ENCODE data around the gene MYO3A. TPM values are rescaled to one million over a fixed set of nuclear protein-coding genes. Genes with fewer than 3 reads are reported as not detected.

The MYO3A gene, protein sequence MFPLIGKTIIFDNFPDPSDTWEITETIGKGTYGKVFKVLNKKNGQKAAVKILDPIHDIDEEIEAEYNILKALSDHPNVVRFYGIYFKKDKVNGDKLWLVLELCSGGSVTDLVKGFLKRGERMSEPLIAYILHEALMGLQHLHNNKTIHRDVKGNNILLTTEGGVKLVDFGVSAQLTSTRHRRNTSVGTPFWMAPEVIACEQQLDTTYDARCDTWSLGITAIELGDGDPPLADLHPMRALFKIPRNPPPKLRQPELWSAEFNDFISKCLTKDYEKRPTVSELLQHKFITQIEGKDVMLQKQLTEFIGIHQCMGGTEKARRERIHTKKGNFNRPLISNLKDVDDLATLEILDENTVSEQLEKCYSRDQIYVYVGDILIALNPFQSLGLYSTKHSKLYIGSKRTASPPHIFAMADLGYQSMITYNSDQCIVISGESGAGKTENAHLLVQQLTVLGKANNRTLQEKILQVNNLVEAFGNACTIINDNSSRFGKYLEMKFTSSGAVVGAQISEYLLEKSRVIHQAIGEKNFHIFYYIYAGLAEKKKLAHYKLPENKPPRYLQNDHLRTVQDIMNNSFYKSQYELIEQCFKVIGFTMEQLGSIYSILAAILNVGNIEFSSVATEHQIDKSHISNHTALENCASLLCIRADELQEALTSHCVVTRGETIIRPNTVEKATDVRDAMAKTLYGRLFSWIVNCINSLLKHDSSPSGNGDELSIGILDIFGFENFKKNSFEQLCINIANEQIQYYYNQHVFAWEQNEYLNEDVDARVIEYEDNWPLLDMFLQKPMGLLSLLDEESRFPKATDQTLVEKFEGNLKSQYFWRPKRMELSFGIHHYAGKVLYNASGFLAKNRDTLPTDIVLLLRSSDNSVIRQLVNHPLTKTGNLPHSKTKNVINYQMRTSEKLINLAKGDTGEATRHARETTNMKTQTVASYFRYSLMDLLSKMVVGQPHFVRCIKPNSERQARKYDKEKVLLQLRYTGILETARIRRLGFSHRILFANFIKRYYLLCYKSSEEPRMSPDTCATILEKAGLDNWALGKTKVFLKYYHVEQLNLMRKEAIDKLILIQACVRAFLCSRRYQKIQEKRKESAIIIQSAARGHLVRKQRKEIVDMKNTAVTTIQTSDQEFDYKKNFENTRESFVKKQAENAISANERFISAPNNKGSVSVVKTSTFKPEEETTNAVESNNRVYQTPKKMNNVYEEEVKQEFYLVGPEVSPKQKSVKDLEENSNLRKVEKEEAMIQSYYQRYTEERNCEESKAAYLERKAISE (N-terminal part only)
- polyA plus RNA-seq (ENCODE audit: low read depth in 6 of 6), result 1 to 10 TPM in 2 of 6 donors, under 1 TPM in 3, not detected in 1; 0.38 to 1.4 (median 0.79) TPM

DNA sequence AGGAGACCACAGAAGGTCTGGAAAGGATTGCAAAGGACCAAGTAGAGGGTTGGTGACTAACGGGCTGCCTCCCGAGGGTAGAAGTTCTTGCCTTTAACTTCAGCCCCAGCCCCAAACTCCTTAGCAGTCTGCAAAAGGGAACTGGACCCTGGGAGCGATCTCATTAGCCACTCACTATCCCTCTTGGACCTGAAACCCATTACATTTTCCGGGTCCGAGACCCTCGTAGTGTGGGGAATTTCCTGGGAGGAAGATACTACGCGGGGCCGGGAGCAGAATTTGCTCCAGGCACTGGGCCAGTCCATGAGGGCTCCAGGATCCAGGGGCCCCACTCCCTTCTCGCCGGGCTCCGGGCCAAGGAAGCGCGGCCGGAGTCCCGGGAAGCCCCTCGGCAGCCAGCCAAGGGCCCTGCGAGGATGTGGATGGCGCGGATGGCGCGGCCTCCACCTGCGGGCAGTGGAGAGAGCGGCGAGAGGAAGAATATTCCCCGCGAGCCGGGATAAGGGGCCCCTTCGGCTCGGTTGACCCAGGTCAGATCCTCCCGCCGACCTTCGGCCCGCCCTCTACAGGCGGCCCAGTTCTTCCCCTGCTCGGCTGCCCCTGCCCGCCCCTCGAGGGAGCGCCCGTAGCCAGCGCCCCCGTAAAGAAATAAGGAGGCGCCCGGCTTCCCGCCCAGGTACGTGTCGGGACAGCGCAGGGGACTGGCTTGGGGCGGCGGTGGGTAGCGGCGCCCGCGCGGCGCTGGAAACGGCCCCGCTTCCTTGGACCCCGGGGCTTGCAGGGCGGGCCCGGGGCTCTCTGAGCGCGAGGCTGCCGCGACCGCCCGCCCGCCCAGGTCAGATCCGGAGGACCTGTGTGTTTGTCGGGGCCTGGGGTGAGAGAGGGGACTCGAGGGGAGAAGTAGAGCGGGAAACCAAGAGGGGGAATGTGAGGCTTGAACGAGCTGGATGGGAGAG is at the start of gene MYO3A:
MYO3A (plus strand) TSS at position 577 of the 956 bp plus-strand sequence. CDS start 17,882 bp downstream, outside the sequence.
- Mint-ChIP-seq H3K9me3 (no peaks in the 10 kb centered on the region), H3K36me3 (no peaks in the 10 kb centered on the region), H3K27me3 (peaks cover 26 to 29% (median 26%) of the 10 kb centered on the region in 3 donors), H3K4me3 (peak within 1 kb of the TSS; percentile 88 to 97 (median 92)), H3K27ac (peak within 1 kb of the TSS in 5 of 6 donors; percentile 21 to 82 (median 72)), H3K4me1 (peaks cover 7 to 13% (median 10%) of the 10 kb centered on the region in 3 donors)
- no peak for DNase-seq
- peak; percentile 35 to 48 for ATAC-seq (ENCODE audit: low read depth in 2 of 2)

DNA sequence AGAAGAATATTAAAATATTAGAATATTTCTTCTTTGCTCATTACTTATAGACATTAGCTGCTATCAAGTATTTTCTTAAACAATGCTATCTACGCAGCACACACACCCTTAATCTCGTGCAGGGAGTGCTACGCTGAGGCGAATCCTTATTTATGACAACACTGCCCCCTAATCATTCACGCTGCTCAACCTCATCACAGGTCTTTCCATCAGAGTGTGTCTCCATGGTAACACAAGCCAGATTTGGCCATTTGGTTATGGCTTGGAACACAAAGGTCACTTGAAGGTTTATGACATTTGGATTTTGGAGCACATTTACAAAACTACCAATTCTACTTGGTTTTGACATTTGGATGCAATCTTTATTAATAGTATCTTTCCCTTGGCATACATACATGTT is 45.4 kb upstream of the MYO3A start:
- DNase-seq, result no peak
- no peak overlapping the region for H3K27ac Mint-ChIP-seq

DNA sequence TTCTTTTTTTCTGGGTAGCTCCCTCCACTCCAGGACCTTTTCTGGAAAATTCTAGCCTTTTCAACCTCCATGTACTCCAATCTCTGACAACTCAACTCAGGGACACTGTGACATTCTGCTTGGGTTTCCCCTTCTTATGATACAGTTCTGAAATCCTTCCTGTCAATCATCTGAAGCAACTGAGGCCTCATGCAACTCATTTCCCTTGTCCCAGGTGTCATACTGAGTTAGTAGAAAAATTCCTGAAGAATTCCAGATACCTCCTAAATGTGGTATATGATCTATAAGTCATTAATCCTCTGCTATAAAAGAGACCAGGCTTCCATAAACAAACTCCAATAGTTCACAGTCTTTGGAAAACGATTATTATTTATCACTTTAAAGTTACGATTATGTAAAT is 43.0 kb upstream of the MYO3A start:
- H3K4me3 Mint-ChIP-seq, result no peak overlapping the region

More for the DNA sequence above, 45.4 kb upstream of the MYO3A start:
- peaks cover 3 to 15% of the 10 kb centered on the region in 2 donors for H3K36me3 Mint-ChIP-seq
- peaks cover 8 to 44% (median 24%) of the 10 kb centered on the region in 3 donors for H3K27me3 Mint-ChIP-seq
- no peak for ATAC-seq (ENCODE audit: low read depth in 2 of 2)
- H3K9me3 Mint-ChIP-seq, result peaks cover 0 to 11% (median 5%) of the 10 kb centered on the region in 7 donors
- H3K4me3 Mint-ChIP-seq, result no peak overlapping the region
- no peaks in the 10 kb centered on the region for H3K4me1 Mint-ChIP-seq

DNA sequence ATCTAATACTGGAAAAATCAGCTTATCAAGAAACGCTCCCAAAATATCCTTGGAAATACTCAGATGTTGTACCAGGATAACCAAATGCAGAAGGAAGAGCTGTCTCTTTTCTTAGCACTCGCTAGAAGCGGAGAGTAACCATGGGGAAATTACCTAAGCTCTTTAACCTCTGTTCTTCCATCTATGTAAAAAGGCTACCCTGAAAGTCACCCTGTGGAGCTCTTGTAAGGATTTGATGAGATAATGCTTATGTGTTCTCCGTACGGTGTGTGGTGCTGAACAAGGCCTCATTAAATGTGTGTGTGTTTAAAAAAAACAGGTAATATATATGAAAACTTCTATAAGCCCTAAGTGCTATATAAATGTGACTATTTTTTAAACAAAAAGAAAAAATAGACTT is 38.2 kb upstream of the MYO3A start:
- Mint-ChIP-seq H3K27ac (no peak overlapping the region), H3K9me3 (peaks cover 0 to 10% (median 5%) of the 10 kb centered on the region in 7 donors), H3K4me1 (peaks cover 3 to 4% (median 3%) of the 10 kb centered on the region in 3 donors), H3K27me3 (peaks cover 8 to 28% (median 22%) of the 10 kb centered on the region in 3 donors), H3K4me3 (no peak overlapping the region), H3K36me3 (peaks cover 3 to 15% of the 10 kb centered on the region in 2 donors)
- DNase-seq, result no peak
- no peak for ATAC-seq (ENCODE audit: low read depth in 2 of 2)

More for the DNA sequence above, 43.0 kb upstream of the MYO3A start:
- Mint-ChIP-seq H3K36me3 (peaks cover 3 to 15% of the 10 kb centered on the region in 2 donors), H3K4me1 (no peaks in the 10 kb centered on the region), H3K9me3 (peaks cover 0 to 11% (median 5%) of the 10 kb centered on the region in 7 donors), H3K27ac (no peak overlapping the region), H3K27me3 (peaks cover 8 to 45% (median 31%) of the 10 kb centered on the region in 3 donors)
- DNase-seq, result no peak
- ATAC-seq (ENCODE audit: low read depth in 2 of 2), result no peak

DNA sequence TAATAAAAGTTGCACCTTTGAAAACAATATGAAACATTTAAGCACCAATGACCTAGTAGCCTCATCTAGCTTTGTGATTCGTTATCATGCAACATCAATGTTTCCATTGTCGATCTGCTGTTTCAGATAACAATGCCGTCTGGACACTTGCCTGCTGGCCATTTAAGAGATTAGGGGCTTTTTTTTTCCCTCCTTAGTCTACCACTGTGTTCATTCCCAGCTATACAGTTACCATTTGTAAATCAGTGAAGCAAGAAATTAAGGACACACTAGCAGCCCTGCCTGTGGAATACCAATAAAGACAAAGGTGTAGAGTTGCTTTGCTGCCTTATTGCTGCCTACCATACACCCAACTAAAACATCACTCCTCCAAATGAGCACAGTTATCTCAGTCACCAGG is 37.6 kb upstream of the MYO3A start:
- peaks cover 8 to 28% (median 22%) of the 10 kb centered on the region in 3 donors for H3K27me3 Mint-ChIP-seq
- no peak for DNase-seq
- no peak for ATAC-seq (ENCODE audit: low read depth in 2 of 2)
- peaks cover 3 to 15% of the 10 kb centered on the region in 2 donors for H3K36me3 Mint-ChIP-seq
- no peak overlapping the region for H3K27ac Mint-ChIP-seq
- no peak overlapping the region for H3K4me3 Mint-ChIP-seq
- H3K9me3 Mint-ChIP-seq, result peaks cover 0 to 9% (median 4%) of the 10 kb centered on the region in 7 donors
- H3K4me1 Mint-ChIP-seq, result peaks cover 8 to 9% (median 8%) of the 10 kb centered on the region in 3 donors

DNA sequence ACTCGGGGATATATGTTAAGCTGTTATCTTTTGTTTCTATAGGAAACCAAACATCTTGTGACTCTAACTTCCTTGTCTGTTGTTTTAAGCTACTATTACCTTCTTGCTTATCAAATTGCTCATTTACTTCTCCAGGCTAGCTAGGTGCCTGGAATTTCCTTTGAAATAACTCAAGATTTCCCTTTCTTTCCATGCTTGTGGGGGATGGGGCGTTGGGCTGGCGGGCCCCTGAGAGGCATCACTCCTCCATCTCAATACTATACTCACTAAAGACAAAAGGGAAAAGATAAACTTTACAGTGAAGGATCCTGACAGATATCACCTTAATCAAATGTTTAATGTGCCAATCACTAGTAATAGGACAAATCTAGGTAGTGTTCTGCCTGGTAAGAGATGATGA is 34.7 kb upstream of the MYO3A start:
- Mint-ChIP-seq H3K36me3 (no peaks in the 10 kb centered on the region), H3K9me3 (no peaks in the 10 kb centered on the region), H3K4me1 (peaks cover 29 to 30% (median 30%) of the 10 kb centered on the region in 3 donors), H3K27ac (peak overlapping the region in 1 of 6 donors; percentile 6), H3K27me3 (peaks cover 0 to 5% (median 2%) of the 10 kb centered on the region in 3 donors), H3K4me3 (no peak overlapping the region)
- DNase-seq (no peak), ATAC-seq (ENCODE audit: low read depth in 2 of 2) (no peak)

DNA sequence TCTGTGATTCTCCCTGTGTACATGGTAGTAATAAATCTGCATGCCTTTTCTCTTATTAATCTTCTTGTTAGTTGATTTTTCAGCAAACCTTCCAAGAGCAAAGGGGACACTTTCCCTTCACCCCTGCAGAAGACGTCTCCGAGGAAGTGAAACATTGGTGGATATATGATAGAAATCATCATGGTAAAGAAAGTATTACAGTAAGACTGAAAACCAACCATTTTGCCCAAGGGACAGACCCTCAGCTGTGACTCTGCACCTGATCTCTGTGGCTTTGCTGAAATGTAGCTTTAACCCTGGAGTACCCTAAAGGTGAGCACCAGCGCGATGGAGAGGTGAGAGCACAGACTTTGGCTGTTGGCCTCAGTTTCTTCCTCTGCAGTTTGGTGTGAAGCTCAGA is 32.8 kb upstream of the MYO3A start:
- H3K4me3 Mint-ChIP-seq, result peak overlapping the region in 7 of 8 donors; percentile 11 to 89 (median 74)

DNA sequence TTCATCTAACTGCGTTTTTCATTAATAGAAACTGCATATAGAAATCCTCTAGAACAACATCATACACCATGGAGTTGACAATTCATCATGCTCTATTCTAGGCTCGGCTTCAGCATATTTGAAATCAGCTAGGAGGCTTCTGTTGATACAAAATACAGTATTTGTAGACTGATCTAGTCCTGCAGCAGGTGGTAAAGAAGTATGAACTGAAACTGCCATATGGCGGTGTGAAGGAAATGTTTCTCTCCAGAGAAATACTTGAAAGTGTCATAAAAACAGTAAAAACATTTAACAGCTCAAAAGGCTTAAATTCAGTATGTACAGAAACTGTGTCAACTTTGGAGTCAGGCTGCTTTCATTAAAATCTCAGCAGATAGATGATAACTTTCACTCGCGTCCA is 32.0 kb upstream of the MYO3A start:
- peak overlapping the region; percentile 67 to 87 (median 81) for H3K27ac Mint-ChIP-seq
- H3K9me3 Mint-ChIP-seq, result no peaks in the 10 kb centered on the region
- no peaks in the 10 kb centered on the region for H3K36me3 Mint-ChIP-seq
- peaks cover 30 to 41% (median 36%) of the 10 kb centered on the region in 3 donors for H3K4me1 Mint-ChIP-seq
- ATAC-seq (ENCODE audit: low read depth in 2 of 2), result peak; percentile 71 to 77
- H3K4me3 Mint-ChIP-seq, result peak overlapping the region; percentile 31 to 89 (median 75)
- peak; percentile 17 for DNase-seq
- no peaks in the 10 kb centered on the region for H3K27me3 Mint-ChIP-seq

More for the DNA sequence above, 32.8 kb upstream of the MYO3A start:
- Mint-ChIP-seq H3K27ac (peak overlapping the region; percentile 38 to 82 (median 78)), H3K9me3 (no peaks in the 10 kb centered on the region), H3K4me1 (peaks cover 30 to 36% (median 36%) of the 10 kb centered on the region in 3 donors), H3K27me3 (no peaks in the 10 kb centered on the region), H3K36me3 (no peaks in the 10 kb centered on the region)
- DNase-seq (no peak), ATAC-seq (ENCODE audit: low read depth in 2 of 2) (peak in 1 of 2 donors; percentile 51)

DNA sequence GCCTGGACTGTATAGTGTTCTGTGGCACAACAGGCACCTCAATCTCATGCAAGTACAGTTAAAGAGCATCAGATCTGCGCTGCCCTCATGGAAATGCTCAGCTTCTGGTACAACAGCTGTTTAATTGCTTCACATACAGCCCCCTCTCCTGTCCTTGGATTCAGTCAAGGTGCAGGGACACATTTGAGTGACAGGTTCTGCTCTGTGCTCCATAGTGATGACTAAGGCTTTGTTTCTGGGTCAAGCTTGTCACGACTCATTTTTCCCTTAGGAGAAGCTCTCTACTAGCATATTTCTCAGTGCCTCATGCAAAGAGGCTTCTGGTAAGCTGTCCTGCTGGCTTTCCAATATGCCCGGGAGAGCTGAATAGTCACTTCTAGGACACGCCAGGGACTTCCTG is 26.8 kb upstream of the MYO3A start:
- ATAC-seq (ENCODE audit: low read depth in 2 of 2) (no peak), DNase-seq (no peak)
- Mint-ChIP-seq H3K36me3 (no peaks in the 10 kb centered on the region), H3K4me3 (no peak overlapping the region), H3K4me1 (peaks cover 13 to 24% (median 19%) of the 10 kb centered on the region in 3 donors), H3K27ac (no peak overlapping the region), H3K27me3 (no peaks in the 10 kb centered on the region), H3K9me3 (peaks cover 0 to 5% (median 4%) of the 10 kb centered on the region in 7 donors)

DNA sequence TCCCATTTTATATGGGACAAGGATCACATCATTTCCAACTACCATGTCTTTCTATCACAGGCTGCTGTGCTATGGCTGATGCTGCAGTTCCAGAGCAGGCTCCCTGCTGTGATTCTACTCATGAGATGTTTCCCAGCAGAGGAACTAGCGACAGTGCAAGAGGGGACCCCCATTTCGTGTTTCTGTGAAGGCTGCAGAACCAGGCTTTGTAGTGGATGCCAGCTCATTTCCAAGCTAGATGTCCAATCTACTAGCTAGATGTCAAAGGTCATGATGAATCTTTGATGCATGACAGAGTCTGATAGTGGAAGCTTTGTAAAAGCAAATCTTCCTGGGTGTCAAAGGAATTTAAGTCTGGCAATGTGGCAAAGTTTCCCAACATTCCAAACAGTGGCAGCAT is 21.2 kb upstream of the MYO3A start:
- Mint-ChIP-seq H3K4me3 (no peak overlapping the region), H3K36me3 (no peaks in the 10 kb centered on the region), H3K4me1 (peaks cover 0 to 7% (median 0%) of the 10 kb centered on the region in 3 donors), H3K27ac (no peak overlapping the region), H3K9me3 (peaks cover 0 to 5% (median 4%) of the 10 kb centered on the region in 7 donors), H3K27me3 (peaks cover 0 to 20% (median 0%) of the 10 kb centered on the region in 3 donors)
- DNase-seq (no peak), ATAC-seq (ENCODE audit: low read depth in 2 of 2) (no peak)

DNA sequence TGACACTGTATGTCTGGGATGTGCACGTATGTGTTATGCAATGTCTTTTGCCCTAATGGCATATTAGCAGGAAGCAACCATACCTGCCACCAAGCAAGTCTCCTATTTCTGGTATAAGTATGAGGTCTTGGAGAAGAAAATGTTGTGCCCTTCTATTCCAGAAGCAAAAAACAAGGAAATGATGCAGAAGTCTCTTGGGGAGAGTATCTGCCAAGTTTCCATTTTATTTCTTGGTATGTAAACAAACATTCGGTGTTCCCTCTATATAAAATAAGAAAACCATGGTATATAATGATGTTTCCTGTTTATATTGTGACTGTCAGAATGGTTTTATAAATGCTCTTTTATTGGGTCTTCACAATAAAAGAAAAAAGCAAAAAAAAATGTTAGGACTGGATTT is 19.3 kb upstream of the MYO3A start:
- Mint-ChIP-seq H3K27ac (no peak overlapping the region), H3K9me3 (peaks cover 0 to 5% (median 3%) of the 10 kb centered on the region in 7 donors), H3K27me3 (peaks cover 0 to 20% (median 0%) of the 10 kb centered on the region in 3 donors), H3K36me3 (no peaks in the 10 kb centered on the region), H3K4me3 (no peak overlapping the region), H3K4me1 (peaks cover 0 to 7% (median 0%) of the 10 kb centered on the region in 3 donors)
- DNase-seq (no peak), ATAC-seq (ENCODE audit: low read depth in 2 of 2) (no peak)

Data from naive B cell (primary cell).